HG03457 (cell line): ENCODE data around the gene NME7.
"Not testable (repeated sequence)": the region's sequence is repeated elsewhere in the genome, so short reads cannot be mapped to it uniquely, and the experiment has no call there.

Experiments used
- ATAC-seq: cut with Tn5 transposase; IDR thresholded peaks from one replicate; pipeline ENCODE4 v1.9.1; 2021; ENCODE audit warnings: moderate number of reproducible peaks; ENCODE audit not compliant: unreplicated experiment

Gene NME7

GRCh38 chr1:169236143-169236542, 131.5 kb downstream of the NME7 start:
- no peak for ATAC-seq

GRCh38 chr1:169235568-169235967, 132.0 kb downstream of the NME7 start:
- no peak for ATAC-seq

GRCh38 chr1:169234780-169235179, 132.8 kb downstream of the NME7 start:
- ATAC-seq: no peak

GRCh38 chr1:169217636-169218035, 150.0 kb downstream of the NME7 start:
- ATAC-seq: no peak

- no peak for ATAC-seq
Measured at GRCh38 chr1:169214598-169214997, 153.0 kb downstream of the NME7 start.

- no peak for ATAC-seq
Measured at GRCh38 chr1:169212088-169212487, 155.5 kb downstream of the NME7 start.

GRCh38 chr1:169207797-169208520, 159.6 kb downstream of the NME7 start:
- no peak for ATAC-seq

GRCh38 chr1:169204157-169204556, 163.4 kb downstream of the NME7 start:
- ATAC-seq: no peak

- ATAC-seq: no peak
Measured at GRCh38 chr1:169202791-169203665, 164.6 kb downstream of the NME7 start.

GRCh38 chr1:169201084-169201619, 166.4 kb downstream of the NME7 start:
- ATAC-seq: no peak

GRCh38 chr1:169200319-169200718, 167.3 kb downstream of the NME7 start:
- no peak for ATAC-seq

GRCh38 chr1:169196581-169196980, 171.0 kb downstream of the NME7 start:
- ATAC-seq: no peak

- ATAC-seq: no peak
Measured at GRCh38 chr1:169196161-169196560, 171.4 kb downstream of the NME7 start.

- ATAC-seq: no peak
Measured at GRCh38 chr1:169193191-169193850, 174.3 kb downstream of the NME7 start.

GRCh38 chr1:169186106-169186505, 181.5 kb downstream of the NME7 start:
- ATAC-seq: no peak

GRCh38 chr1:169184812-169185211, 182.8 kb downstream of the NME7 start:
- ATAC-seq: no peak

GRCh38 chr1:169180174-169180573, 187.4 kb downstream of the NME7 start:
- ATAC-seq: no peak

GRCh38 chr1:169179431-169179830, 188.2 kb downstream of the NME7 start:
- not testable (repeated sequence) for ATAC-seq

- no peak for ATAC-seq
Measured at GRCh38 chr1:169175461-169175860, 192.1 kb downstream of the NME7 start.

- no peak for ATAC-seq
Measured at GRCh38 chr1:169163059-169163458, 204.5 kb downstream of the NME7 start.

GRCh38 chr1:169161496-169162194, 206.0 kb downstream of the NME7 start:
- ATAC-seq: peak; percentile 80
